Loucy (cell line): ENCODE measurements around the gene OXER1.

Experiments
- H2AFZ ChIP-seq: fragments of 200-600 bp; sonication (generic); 2 replicates; pipeline ENCODE4 v1.6.0; 2016; ENCODE audit warnings: antibody characterized with exemption, mild to moderate bottlenecking, low read length, moderate library complexity
- H3F3A ChIP-seq: fragments of 200-600 bp; 2 replicates; pipeline ENCODE4 v1.6.0; 2016; ENCODE audit warnings: antibody characterized with exemption, low read depth, mild to moderate bottlenecking
- H3K27me3 ChIP-seq: fragments of 200-600 bp; sonication (generic); 2 replicates; pipeline ENCODE4 v1.6.1; 2014; ENCODE audit warnings: low read length, mild to moderate bottlenecking; ENCODE audit not compliant: insufficient read depth, poor library complexity, severe bottlenecking
- H3K36me3 ChIP-seq: fragments of 200-600 bp; sonication (generic); 2 replicates; pipeline ENCODE4 v1.6.1; 2016; ENCODE audit warnings: low read length; ENCODE audit not compliant: insufficient read depth
- H3K4me1 ChIP-seq: fragments of 200-600 bp; sonication (generic); 2 replicates; pipeline ENCODE4 v1.5.1; 2014; ENCODE audit warnings: low read length, mild to moderate bottlenecking; ENCODE audit not compliant: insufficient read depth, poor library complexity, severe bottlenecking
- H3K4me2 ChIP-seq: fragments of 200-600 bp; sonication (generic); 2 replicates; pipeline ENCODE4 v1.6.0; 2014; ENCODE audit warnings: antibody characterized with exemption, low read length, low read depth, mild to moderate bottlenecking; ENCODE audit not compliant: poor library complexity, severe bottlenecking
- H3K4me3 ChIP-seq: fragments of 200-600 bp; sonication (generic); 2 replicates; pipeline ENCODE4 v1.5.1; 2014; ENCODE audit warnings: low read length, mild to moderate bottlenecking, mixed read lengths; ENCODE audit not compliant: poor library complexity, severe bottlenecking
- H3K79me2 ChIP-seq: fragments of 200-600 bp; sonication (generic); 2 replicates; pipeline ENCODE4 v1.6.1; 2014; ENCODE audit warnings: low read length; ENCODE audit not compliant: insufficient read depth
- H3K9ac ChIP-seq: fragments of 200-600 bp; sonication (generic); 2 replicates; pipeline ENCODE4 v1.6.0; 2014; ENCODE audit warnings: mild to moderate bottlenecking, low read depth, low read length, moderate library complexity; ENCODE audit not compliant: poor library complexity, severe bottlenecking
- H3K9me2 ChIP-seq: fragments of 200-600 bp; sonication (generic); replicated peaks from 2 replicates; pipeline ENCODE4 v1.6.1; 2016; ENCODE audit warnings: low read depth, low read length, mixed read lengths
- H3K9me3 ChIP-seq: fragments of 200-600 bp; sonication (generic); 2 replicates; pipeline ENCODE4 v1.6.1; 2014; ENCODE audit warnings: mild to moderate bottlenecking, antibody characterized with exemption, low read length, low read depth; ENCODE audit not compliant: insufficient read depth
- H4K20me1 ChIP-seq: fragments of 200-600 bp; sonication (generic); 2 replicates; pipeline ENCODE4 v1.6.0; 2014; ENCODE audit warnings: antibody characterized with exemption, low read length, mild to moderate bottlenecking; ENCODE audit not compliant: insufficient read depth, poor library complexity, severe bottlenecking
- CTCF ChIP-seq: fragments of 200-600 bp; sonication (generic); conservative IDR thresholded peaks from 2 replicates; pipeline ENCODE4 v1.5.1; 2014; ENCODE audit warnings: mild to moderate bottlenecking, antibody characterized with exemption, low read length
- EZH2phosphoT487 ChIP-seq: fragments of 200-600 bp; IDR thresholded peaks from 2 replicates; pipeline ENCODE4 v1.6.1; 2018; ENCODE audit warnings: antibody characterized with exemption, mild to moderate bottlenecking, moderate library complexity, borderline replicate concordance

OXER1 gene

GRCh38 chr2:42804338-42804737 lies 40.4 kb upstream of the OXER1 start:
- no peak overlapping the region for H2AFZ ChIP-seq
- H3K4me2 ChIP-seq: no peak overlapping the region
- no peak overlapping the region for H3K4me3 ChIP-seq
- peaks cover 4% of the 10 kb centered on the region for H3K4me1 ChIP-seq
- no peaks in the 10 kb centered on the region for H3K27me3 ChIP-seq
- no peaks in the 10 kb centered on the region for H3K9me3 ChIP-seq
- no peaks in the 10 kb centered on the region for H4K20me1 ChIP-seq
- no peak for TF ChIP-seq CTCF
- TF ChIP-seq EZH2phosphoT487: no peak
- no peaks in the 10 kb centered on the region for H3K36me3 ChIP-seq
- H3K79me2 ChIP-seq: no peaks in the 10 kb centered on the region
- no peak overlapping the region for H3K9ac ChIP-seq
- H3K9me2 ChIP-seq: no peaks in the 10 kb centered on the region
- H3F3A ChIP-seq: no peaks in the 10 kb centered on the region

GRCh38 chr2:42802150-42802549 lies 38.2 kb upstream of the OXER1 start:
- Histone ChIP-seq H3K9ac (no peak overlapping the region), H3K4me3 (no peak overlapping the region), H3K27me3 (no peaks in the 10 kb centered on the region), H3F3A (no peaks in the 10 kb centered on the region), H4K20me1 (no peaks in the 10 kb centered on the region), H3K9me3 (no peaks in the 10 kb centered on the region), H3K4me2 (no peak overlapping the region), H2AFZ (no peak overlapping the region), H3K4me1 (no peaks in the 10 kb centered on the region), H3K36me3 (no peaks in the 10 kb centered on the region), H3K9me2 (no peaks in the 10 kb centered on the region), H3K79me2 (no peaks in the 10 kb centered on the region)
- TF ChIP-seq CTCF: no peak
- TF ChIP-seq EZH2phosphoT487: no peak

GRCh38 chr2:42801381-42801780 lies 37.4 kb upstream of the OXER1 start:
- Histone ChIP-seq H2AFZ (no peak overlapping the region), H3K27me3 (no peaks in the 10 kb centered on the region), H3K9ac (no peak overlapping the region), H3K36me3 (no peaks in the 10 kb centered on the region), H3K4me1 (no peaks in the 10 kb centered on the region), H3K9me3 (no peaks in the 10 kb centered on the region), H3F3A (no peaks in the 10 kb centered on the region), H3K4me2 (no peak overlapping the region), H3K9me2 (no peaks in the 10 kb centered on the region), H4K20me1 (no peaks in the 10 kb centered on the region), H3K4me3 (no peak overlapping the region), H3K79me2 (no peaks in the 10 kb centered on the region)
- TF ChIP-seq EZH2phosphoT487 (no peak), CTCF (no peak)
